ENCODE data around the gene PHF21B.

The PHF21B gene

GRCh38 chr22:44865193-44866057 lies 144.4 kb downstream of the PHF21B start:
- Mint-ChIP-seq H3K9me3 (no peaks in the 10 kb centered on the region), H3K4me1 (peaks cover 15% of the 10 kb centered on the region), H3K27me3 (ENCODE audit: low read depth) (no peaks in the 10 kb centered on the region), H3K4me3 (no peak overlapping the region), H3K36me3 (ENCODE audit: low read depth) (peaks cover 19% of the 10 kb centered on the region), H3K27ac (no peak overlapping the region)
- TF ChIP-seq, protein P1, sequence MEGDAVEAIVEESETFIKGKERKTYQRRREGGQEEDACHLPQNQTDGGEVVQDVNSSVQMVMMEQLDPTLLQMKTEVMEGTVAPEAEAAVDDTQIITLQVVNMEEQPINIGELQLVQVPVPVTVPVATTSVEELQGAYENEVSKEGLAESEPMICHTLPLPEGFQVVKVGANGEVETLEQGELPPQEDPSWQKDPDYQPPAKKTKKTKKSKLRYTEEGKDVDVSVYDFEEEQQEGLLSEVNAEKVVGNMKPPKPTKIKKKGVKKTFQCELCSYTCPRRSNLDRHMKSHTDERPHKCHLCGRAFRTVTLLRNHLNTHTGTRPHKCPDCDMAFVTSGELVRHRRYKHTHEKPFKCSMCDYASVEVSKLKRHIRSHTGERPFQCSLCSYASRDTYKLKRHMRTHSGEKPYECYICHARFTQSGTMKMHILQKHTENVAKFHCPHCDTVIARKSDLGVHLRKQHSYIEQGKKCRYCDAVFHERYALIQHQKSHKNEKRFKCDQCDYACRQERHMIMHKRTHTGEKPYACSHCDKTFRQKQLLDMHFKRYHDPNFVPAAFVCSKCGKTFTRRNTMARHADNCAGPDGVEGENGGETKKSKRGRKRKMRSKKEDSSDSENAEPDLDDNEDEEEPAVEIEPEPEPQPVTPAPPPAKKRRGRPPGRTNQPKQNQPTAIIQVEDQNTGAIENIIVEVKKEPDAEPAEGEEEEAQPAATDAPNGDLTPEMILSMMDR (IDR thresholded peaks at IDR 0.05; ENCODE audit: unreplicated experiment in 3 of 3) = no peak

DNA sequence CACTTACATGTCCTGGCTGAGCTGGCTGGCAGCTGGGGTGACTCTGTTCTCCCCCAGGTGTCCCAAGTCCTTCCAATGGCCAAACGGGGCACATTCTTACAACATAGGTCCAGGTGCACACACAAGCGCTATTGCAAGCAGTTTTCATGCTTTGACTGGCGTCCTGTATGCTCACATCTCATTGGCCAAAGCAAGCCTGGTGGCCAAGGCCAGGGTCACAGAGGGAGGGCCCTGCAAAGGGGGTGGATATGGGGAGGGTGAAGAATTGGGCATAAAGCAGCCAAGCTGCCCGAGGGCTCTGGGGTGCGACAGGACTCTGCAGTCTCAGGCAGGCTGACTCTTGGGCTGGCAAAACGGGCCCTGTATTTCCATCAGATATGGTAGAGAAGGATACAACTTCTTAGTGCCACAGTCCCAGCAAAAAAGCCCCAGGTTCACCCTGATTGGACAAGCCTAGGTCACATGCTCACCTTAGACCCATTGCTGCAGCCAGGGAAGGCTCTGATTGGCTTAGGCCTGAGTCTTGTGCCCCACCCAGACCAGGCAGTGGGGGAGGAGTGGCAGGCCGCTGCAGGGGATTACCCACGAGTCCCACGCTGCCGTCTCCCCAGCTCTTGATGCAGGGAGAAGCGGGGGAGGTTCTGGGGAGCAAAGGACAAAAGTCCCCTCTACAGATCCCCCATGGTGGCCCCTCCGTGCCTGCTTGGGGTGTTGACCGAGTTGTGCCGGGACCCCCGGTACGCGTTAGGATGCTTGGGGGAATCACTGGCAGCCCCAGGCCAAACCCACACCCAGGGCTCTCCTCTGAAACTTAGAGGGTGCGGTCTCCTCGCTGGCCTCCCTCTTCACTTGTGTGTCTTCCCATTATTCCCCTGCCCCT lies 146.6 kb downstream of the PHF21B start:
- peaks cover 19% of the 10 kb centered on the region for H3K36me3 Mint-ChIP-seq (ENCODE audit: low read depth)
- no peak overlapping the region for H3K27ac Mint-ChIP-seq
- H3K4me1 Mint-ChIP-seq = peaks cover 5% of the 10 kb centered on the region
- no peak overlapping the region for H3K4me3 Mint-ChIP-seq
- H3K27me3 Mint-ChIP-seq (ENCODE audit: low read depth) = no peaks in the 10 kb centered on the region
- TF ChIP-seq, protein P1 (IDR thresholded peaks at IDR 0.05; ENCODE audit: unreplicated experiment in 3 of 3) = no peak
- no peaks in the 10 kb centered on the region for H3K9me3 Mint-ChIP-seq

DNA sequence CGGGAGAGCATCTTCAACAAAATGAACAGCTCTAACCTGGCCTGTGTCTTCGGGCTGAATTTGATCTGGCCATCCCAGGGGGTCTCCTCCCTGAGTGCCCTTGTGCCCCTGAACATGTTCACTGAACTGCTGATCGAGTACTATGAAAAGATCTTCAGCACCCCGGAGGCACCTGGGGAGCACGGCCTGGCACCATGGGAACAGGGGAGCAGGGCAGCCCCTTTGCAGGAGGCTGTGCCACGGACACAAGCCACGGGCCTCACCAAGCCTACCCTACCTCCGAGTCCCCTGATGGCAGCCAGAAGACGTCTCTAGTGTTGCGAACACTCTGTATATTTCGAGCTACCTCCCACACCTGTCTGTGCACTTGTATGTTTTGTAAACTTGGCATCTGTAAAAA lies 147.5 kb downstream of the PHF21B start:
- Mint-ChIP-seq H3K27ac (no peak overlapping the region), H3K4me3 (no peak overlapping the region), H3K27me3 (ENCODE audit: low read depth) (no peaks in the 10 kb centered on the region), H3K9me3 (no peaks in the 10 kb centered on the region), H3K4me1 (peaks cover 5% of the 10 kb centered on the region), H3K36me3 (ENCODE audit: low read depth) (peaks cover 25% of the 10 kb centered on the region)
- TF ChIP-seq, protein P1 (IDR thresholded peaks at IDR 0.05; ENCODE audit: unreplicated experiment in 3 of 3) = no peak

DNA sequence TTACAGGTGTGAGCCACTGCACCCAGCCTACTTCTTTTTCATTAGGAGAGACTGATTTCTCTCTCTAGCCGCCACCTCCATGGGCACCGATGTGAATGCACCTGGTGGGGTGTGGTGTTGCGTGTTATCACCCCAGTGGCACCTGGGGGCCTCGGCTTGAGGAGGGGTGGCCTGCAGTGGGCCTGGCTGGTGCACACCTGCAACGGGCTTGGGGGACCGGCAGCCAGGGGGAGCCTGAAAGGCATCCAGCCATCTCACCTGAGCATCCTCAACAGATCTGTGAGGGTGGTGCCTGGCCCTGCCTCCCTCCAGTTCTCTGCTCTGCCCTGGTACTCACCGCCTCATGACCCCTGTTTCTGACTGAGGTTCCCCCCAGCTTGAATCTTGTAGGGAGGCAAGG lies 148.6 kb downstream of the PHF21B start:
- Mint-ChIP-seq H3K4me3 (no peak overlapping the region), H3K27me3 (ENCODE audit: low read depth) (no peaks in the 10 kb centered on the region), H3K27ac (no peak overlapping the region), H3K9me3 (no peaks in the 10 kb centered on the region), H3K36me3 (ENCODE audit: low read depth) (peaks cover 25% of the 10 kb centered on the region), H3K4me1 (peaks cover 5% of the 10 kb centered on the region)
- TF ChIP-seq, protein P1 (IDR thresholded peaks at IDR 0.05; ENCODE audit: unreplicated experiment in 3 of 3) = no peak

DNA sequence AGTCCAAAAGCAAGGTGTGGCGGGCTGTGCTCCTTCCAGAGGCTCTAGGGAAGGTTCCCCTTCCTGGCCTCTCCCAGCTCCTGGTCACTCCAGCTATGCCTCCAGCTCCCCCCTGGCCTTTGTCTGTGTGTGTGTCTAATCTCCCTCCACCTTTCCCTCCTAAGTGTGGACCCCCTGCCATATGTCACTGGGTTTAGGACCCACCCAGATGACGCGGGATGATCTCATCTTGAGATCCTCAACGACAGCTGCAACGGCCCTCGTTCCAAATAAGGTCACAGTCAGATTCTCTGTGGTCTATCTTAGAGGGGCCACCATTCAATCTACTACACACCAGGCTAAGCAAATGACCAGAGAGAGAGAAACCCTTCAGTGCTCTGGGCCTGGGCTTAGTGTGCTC lies 149.5 kb downstream of the PHF21B start:
- Mint-ChIP-seq H3K27ac (peak overlapping the region in 1 of 3 experiments; percentile 18), H3K9me3 (no peaks in the 10 kb centered on the region), H3K36me3 (ENCODE audit: low read depth) (peaks cover 30% of the 10 kb centered on the region), H3K27me3 (ENCODE audit: low read depth) (no peaks in the 10 kb centered on the region), H3K4me1 (peaks cover 5% of the 10 kb centered on the region), H3K4me3 (no peak overlapping the region)
- TF ChIP-seq, protein P1 (IDR thresholded peaks at IDR 0.05; ENCODE audit: unreplicated experiment in 3 of 3) = no peak
